GM11168 (cell line): Measurements from ENCODE around the gene SORCS3.
"Not testable (repeated sequence)": the region's sequence is repeated elsewhere in the genome, so short reads cannot be mapped to it uniquely, and the experiment has no call there.

Experiments used
- in situ Hi-C: fragments of 300-500 bp; cut with MboI; formaldehyde crosslinking; loops from one replicate; pipeline ENCODE4 v1.12.0; 2022; ENCODE audit warnings: low sequenced_read_pairs; ENCODE audit not compliant: unreplicated experiment

SORCS3 gene

GRCh38 chr10:104688251-104689042, 47.4 kb downstream of the SORCS3 start:
- in situ Hi-C loops: no loop called here

- in situ Hi-C loops: no loop called here
Observed at GRCh38 chr10:104689105-104689504, 48.0 kb downstream of the SORCS3 start.

GRCh38 chr10:104689547-104689946, 48.5 kb downstream of the SORCS3 start:
- in situ Hi-C loops: no loop called here

- in situ Hi-C loops: no loop called here
Observed at GRCh38 chr10:104690101-104690500, 49.0 kb downstream of the SORCS3 start.

GRCh38 chr10:104690959-104691358, 49.9 kb downstream of the SORCS3 start:
- in situ Hi-C loops: no loop called here

GRCh38 chr10:104694074-104694473, 53.0 kb downstream of the SORCS3 start:
- in situ Hi-C loops: no loop called here

GRCh38 chr10:104703262-104703661, 62.2 kb downstream of the SORCS3 start:
- in situ Hi-C loops: not testable (repeated sequence)

- in situ Hi-C loops: no loop called here
Observed at GRCh38 chr10:104706886-104707285, 65.8 kb downstream of the SORCS3 start.

- in situ Hi-C loops: no loop called here
Observed at GRCh38 chr10:104707602-104708459, 66.7 kb downstream of the SORCS3 start.

GRCh38 chr10:104711302-104711721, 70.2 kb downstream of the SORCS3 start:
- in situ Hi-C loops: no loop called here

GRCh38 chr10:104730593-104730992, 89.5 kb downstream of the SORCS3 start:
- in situ Hi-C loops: not testable (repeated sequence)

GRCh38 chr10:104731192-104731591, 90.1 kb downstream of the SORCS3 start:
- in situ Hi-C loops: no loop called here

GRCh38 chr10:104732222-104732621, 91.1 kb downstream of the SORCS3 start:
- in situ Hi-C loops: no loop called here

- in situ Hi-C loops: no loop called here
Observed at GRCh38 chr10:104734433-104734832, 93.3 kb downstream of the SORCS3 start.

- in situ Hi-C loops: no loop called here
Observed at GRCh38 chr10:104735036-104735756, 94.1 kb downstream of the SORCS3 start.

GRCh38 chr10:104735757-104736391, 94.8 kb downstream of the SORCS3 start:
- in situ Hi-C loops: no loop called here

- in situ Hi-C loops: no loop called here
Observed at GRCh38 chr10:104741127-104741526, 100.0 kb downstream of the SORCS3 start.

- in situ Hi-C loops: no loop called here
Observed at GRCh38 chr10:104744052-104744451, 103.0 kb downstream of the SORCS3 start.

GRCh38 chr10:104750291-104750690, 109.2 kb downstream of the SORCS3 start:
- in situ Hi-C loops: no loop called here

GRCh38 chr10:104762793-104763192, 121.7 kb downstream of the SORCS3 start:
- in situ Hi-C loops: no loop called here
